GM18508 (cell line): ENCODE data around the gene NAALADL2.
"Not testable (repeated sequence)": the region's sequence is repeated elsewhere in the genome, so short reads cannot be mapped to it uniquely, and the experiment has no call there.

Experiments used
- ATAC-seq: cut with Tn5 transposase; IDR thresholded peaks from one replicate; pipeline ENCODE4 v1.9.1; 2021; ENCODE audit warnings: moderate number of reproducible peaks; ENCODE audit not compliant: insufficient read depth, unreplicated experiment

The NAALADL2 gene

GRCh38 chr3:175246234-175246633, 387.1 kb downstream of the NAALADL2 start:
- no peak for ATAC-seq

- no peak for ATAC-seq
These were observed 387.6 kb downstream of the NAALADL2 start for GRCh38 chr3:175246766-175247165.

GRCh38 chr3:175247629-175248028, 388.5 kb downstream of the NAALADL2 start:
- no peak for ATAC-seq

GRCh38 chr3:175248832-175249231, 389.7 kb downstream of the NAALADL2 start:
- no peak for ATAC-seq

- ATAC-seq = no peak
These were observed 396.6 kb downstream of the NAALADL2 start for GRCh38 chr3:175255698-175256097.

- ATAC-seq = no peak
These were observed 398.0 kb downstream of the NAALADL2 start for GRCh38 chr3:175257123-175257522.

GRCh38 chr3:175258763-175259162, 399.6 kb downstream of the NAALADL2 start:
- ATAC-seq = no peak

GRCh38 chr3:175260145-175260794, 401.1 kb downstream of the NAALADL2 start:
- ATAC-seq = no peak

GRCh38 chr3:175266478-175266877, 407.3 kb downstream of the NAALADL2 start:
- ATAC-seq = no peak

- ATAC-seq = no peak
These were observed 408.0 kb downstream of the NAALADL2 start for GRCh38 chr3:175267121-175267531.

GRCh38 chr3:175267561-175267960, 408.4 kb downstream of the NAALADL2 start:
- ATAC-seq = no peak

GRCh38 chr3:175269394-175269793, 410.3 kb downstream of the NAALADL2 start:
- ATAC-seq = no peak

GRCh38 chr3:175270198-175270837, 411.2 kb downstream of the NAALADL2 start:
- ATAC-seq = no peak

GRCh38 chr3:175270866-175271265, 411.7 kb downstream of the NAALADL2 start:
- no peak for ATAC-seq

- not testable (repeated sequence) for ATAC-seq
These were observed 412.3 kb downstream of the NAALADL2 start for GRCh38 chr3:175271465-175271864.

- no peak for ATAC-seq
These were observed 413.3 kb downstream of the NAALADL2 start for GRCh38 chr3:175272392-175272791.

GRCh38 chr3:175273573-175273972, 414.4 kb downstream of the NAALADL2 start:
- no peak for ATAC-seq

- ATAC-seq = no peak
These were observed 414.9 kb downstream of the NAALADL2 start for GRCh38 chr3:175274056-175274455.

GRCh38 chr3:175274474-175275218, 415.5 kb downstream of the NAALADL2 start:
- no peak for ATAC-seq

- no peak for ATAC-seq
These were observed 419.5 kb downstream of the NAALADL2 start for GRCh38 chr3:175278680-175279079.

- no peak for ATAC-seq
These were observed 420.3 kb downstream of the NAALADL2 start for GRCh38 chr3:175279457-175279856.
